Psoas muscle (tissue), 8 donors: ENCODE data around the gene FN3K. TPM values are rescaled to one million over a fixed set of nuclear protein-coding genes. Genes with fewer than 3 reads are reported as not detected.

Source experiments
- ATAC-seq, 4 donors: fragments of 200-7000 bp; cut with Tn5 transposase; one replicate each; pipeline ENCODE4 v1.9.1; 2020; ENCODE audit warnings: moderate library complexity in 3 of 4, mild to moderate bottlenecking in 2 of 4
- DNase-seq, 2 donors: peaks; one replicate each; pipeline ENCODE4 v3.0.0-alpha.2; 2020
- H3K27ac ChIP-seq: fragments of 200-600 bp; one replicate; pipeline ENCODE4 v1.8.0; 2022
- H3K27me3 ChIP-seq, 3 donors: fragments of 200-600 bp in 1 of 3; one replicate each; pipeline versions ENCODE4 v1.6.1 to v1.8.0; 2013 to 2022; ENCODE audit warnings: low read length in 2 of 3, mild to moderate bottlenecking in 2 of 3, moderate library complexity in 1 of 3; ENCODE audit not compliant: insufficient read depth in 3 of 3
- H3K36me3 ChIP-seq, 2 donors: fragments of 200-600 bp in 1 of 2; one replicate each; pipeline versions ENCODE4 v1.6.1 to v1.8.0; 2013 to 2022; ENCODE audit warnings: low read depth in 1 of 2, mild to moderate bottlenecking in 1 of 2, moderate library complexity in 1 of 2; ENCODE audit not compliant: insufficient read depth in 1 of 2
- H3K4me1 ChIP-seq: fragments of 200-600 bp; one replicate; pipeline ENCODE4 v1.8.0; 2022
- H3K4me3 ChIP-seq: fragments of 200-600 bp; one replicate; pipeline ENCODE4 v1.8.0; 2022; ENCODE audit warnings: mild to moderate bottlenecking
- H3K9me3 ChIP-seq: fragments of 200-600 bp; one replicate; pipeline ENCODE4 v1.8.0; 2022
- WGBS, 3 donors: extraction: QIAGEN DNeasy Blood & Tissue Kit; methylation state at CpG; one replicate each; pipeline versions ENCODE4 v1.1.6 to v1.1.7; 2013; 5-methylcytosine and 5-hydroxymethylcytosine counted together
- intact Hi-C, 2 donors: fragments of 100-400 bp; cut with DNase I; formaldehyde crosslinking; loops; one replicate each; pipeline versions ENCODE4 v1.11.0 to v1.14.2; 2022
- polyA plus RNA-seq, 3 donors: library from polyadenylated mRNA; stranded (reverse); fragments of 200-250 nt; gene quantifications; one replicate each; pipeline ENCODE4 v1.2.3, GENCODE V29; 2013
- total RNA-seq, 4 donors: library from RNA; stranded (reverse); fragmentation: NEBNext Ultra II Directional in 2 of 4; extraction: Animal tissue kit (Norgen Biotek cat#: 25700) in 2 of 4; gene quantifications; one replicate each; pipeline versions ENCODE4 v1.2.1 to v1.2.4, GENCODE V29; 2021 to 2023
- TF ChIP-seq, protein P1 (sequence below): fragments of 200-600 bp; IDR thresholded peaks from one replicate; pipeline ENCODE4 v1.8.0; 2022; ENCODE audit warnings: antibody characterized with exemption
- donor health status: healthy with polysubstance abuse.
- donor health status: DM: no; HTN: no; CAD: no; lungs with moderate emphysema.
- donor health status: Bipolar disorder and iron deficiency.
- donor health status: healthy.
- donor health status: DM: yes; HTN: yes; CAD: no.
- donor health status: DM: no; HTN: no; CAD: no.
- donor health status: DM: no; HTN: no; CAD: no.
- donor health status: DM: yes; HTN: yes; CAD: no.

Gene FN3K
- total and polyA plus RNA-seq, 7 donors: 5.9 to 22.3 (median 10.1) TPM

DNA sequence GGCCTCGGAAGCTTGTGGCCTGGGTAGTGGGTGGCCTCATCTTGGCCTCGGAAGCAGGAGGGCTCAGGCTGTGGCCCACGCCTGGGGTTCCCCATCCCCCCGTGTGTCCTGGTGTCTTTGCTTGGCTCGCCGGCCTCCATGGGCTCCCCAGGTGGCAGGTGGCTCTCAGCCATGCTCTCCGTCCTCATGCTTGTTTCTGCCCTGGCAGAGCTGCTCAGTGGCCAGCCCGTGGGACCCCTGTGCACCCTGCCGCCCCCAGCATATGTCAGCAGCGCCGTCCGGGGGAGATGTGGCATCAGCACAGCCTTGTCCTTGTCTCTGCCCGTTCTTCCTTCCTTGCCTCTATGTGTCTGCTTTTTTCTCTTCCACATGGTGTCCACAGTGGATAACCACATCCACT, 55.0 kb downstream of the FN3K start:
- no peaks in the 10 kb centered on the region for H3K9me3 ChIP-seq
- no peak overlapping the region for H3K4me3 ChIP-seq
- H3K4me1 ChIP-seq: peaks cover 25% of the 10 kb centered on the region
- TF ChIP-seq, protein P1, sequence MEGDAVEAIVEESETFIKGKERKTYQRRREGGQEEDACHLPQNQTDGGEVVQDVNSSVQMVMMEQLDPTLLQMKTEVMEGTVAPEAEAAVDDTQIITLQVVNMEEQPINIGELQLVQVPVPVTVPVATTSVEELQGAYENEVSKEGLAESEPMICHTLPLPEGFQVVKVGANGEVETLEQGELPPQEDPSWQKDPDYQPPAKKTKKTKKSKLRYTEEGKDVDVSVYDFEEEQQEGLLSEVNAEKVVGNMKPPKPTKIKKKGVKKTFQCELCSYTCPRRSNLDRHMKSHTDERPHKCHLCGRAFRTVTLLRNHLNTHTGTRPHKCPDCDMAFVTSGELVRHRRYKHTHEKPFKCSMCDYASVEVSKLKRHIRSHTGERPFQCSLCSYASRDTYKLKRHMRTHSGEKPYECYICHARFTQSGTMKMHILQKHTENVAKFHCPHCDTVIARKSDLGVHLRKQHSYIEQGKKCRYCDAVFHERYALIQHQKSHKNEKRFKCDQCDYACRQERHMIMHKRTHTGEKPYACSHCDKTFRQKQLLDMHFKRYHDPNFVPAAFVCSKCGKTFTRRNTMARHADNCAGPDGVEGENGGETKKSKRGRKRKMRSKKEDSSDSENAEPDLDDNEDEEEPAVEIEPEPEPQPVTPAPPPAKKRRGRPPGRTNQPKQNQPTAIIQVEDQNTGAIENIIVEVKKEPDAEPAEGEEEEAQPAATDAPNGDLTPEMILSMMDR: no peak
- no peaks in the 10 kb centered on the region for H3K27me3 ChIP-seq
- DNase-seq (no peak), ATAC-seq (no peak)
- H3K36me3 ChIP-seq: no peaks in the 10 kb centered on the region
- 93 to 99% (median 94%) methylated on average over 13 of the region's 13 CpGs for WGBS, 3 donors
- intact Hi-C loops: no loop called here
- H3K27ac ChIP-seq: no peak overlapping the region

DNA sequence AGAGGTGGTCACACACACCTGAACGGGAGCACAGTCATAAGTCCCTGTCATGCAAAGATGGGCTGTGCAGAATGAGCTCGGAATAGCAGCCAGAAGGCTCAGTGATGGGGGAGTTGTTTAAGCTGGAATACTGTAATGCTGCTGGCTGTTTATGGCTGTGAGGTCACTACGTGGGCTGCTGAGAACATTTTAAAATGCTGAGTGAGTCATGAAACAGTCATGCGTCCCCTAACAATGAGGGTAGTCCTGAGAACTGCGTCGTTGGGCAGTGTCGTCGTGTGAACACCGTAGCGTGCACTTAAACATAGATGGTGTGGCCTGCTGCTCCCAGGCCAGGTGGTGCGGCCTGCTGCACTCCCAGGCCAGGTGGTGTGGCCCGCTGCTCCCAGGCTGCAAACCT, 56.1 kb downstream of the FN3K start:
- Histone ChIP-seq H3K4me1 (peaks cover 22% of the 10 kb centered on the region), H3K27me3 (no peaks in the 10 kb centered on the region), H3K36me3 (no peaks in the 10 kb centered on the region), H3K4me3 (no peak overlapping the region), H3K9me3 (no peaks in the 10 kb centered on the region), H3K27ac (no peak overlapping the region)
- ATAC-seq: no peak
- TF ChIP-seq, protein P1: no peak
- intact Hi-C loops: no loop called here
- 87 to 88% (median 87%) methylated on average over 12 of the region's 12 CpGs for WGBS, 3 donors
- DNase-seq: no peak

DNA sequence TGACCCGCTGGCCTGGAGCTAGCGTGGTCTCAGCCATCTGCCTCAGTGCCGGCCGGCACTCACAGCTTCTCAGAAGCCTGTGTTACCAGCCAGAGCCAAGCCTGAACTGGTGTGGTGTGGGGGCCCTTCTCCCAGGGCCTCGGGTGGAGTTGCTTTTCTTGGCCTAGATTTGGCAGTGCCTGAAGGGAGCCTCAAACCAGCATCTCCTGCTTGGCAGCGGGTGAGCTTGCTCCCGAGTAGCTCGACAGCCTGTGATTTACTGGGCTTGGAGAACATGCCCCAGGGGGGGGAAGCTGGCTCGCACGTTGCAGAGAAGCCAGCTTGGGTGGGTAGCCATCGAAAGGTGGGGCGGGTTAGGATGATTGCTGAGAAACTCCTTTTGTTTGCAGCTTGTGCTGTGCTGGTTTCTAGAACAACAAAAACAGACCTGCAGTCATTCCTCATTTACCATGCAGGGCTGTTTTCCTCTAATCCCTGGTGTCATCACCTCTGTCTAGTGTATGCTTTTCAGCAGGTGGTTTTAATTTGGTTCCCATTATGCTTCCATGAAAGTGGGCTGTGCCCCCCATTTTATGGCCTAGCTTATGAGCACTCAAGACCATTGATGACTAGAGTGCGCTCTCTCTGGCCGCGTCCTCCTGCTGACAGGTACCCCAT, 58.7 kb downstream of the FN3K start:
- WGBS, 3 donors: 53 to 64% (median 59%) methylated on average over 15 of the region's 15 CpGs
- no peak for DNase-seq
- no peak overlapping the region for H3K4me3 ChIP-seq
- H3K27me3 ChIP-seq: no peaks in the 10 kb centered on the region
- H3K9me3 ChIP-seq: no peaks in the 10 kb centered on the region
- H3K36me3 ChIP-seq: peaks cover 0 to 5% of the 10 kb centered on the region in 2 donors
- TF ChIP-seq, protein P1: no peak
- intact Hi-C loops: no loop called here
- ATAC-seq: peak in 2 of 4 donors; percentile 26 to 37
- H3K4me1 ChIP-seq: peaks cover 5% of the 10 kb centered on the region
- peak overlapping the region; percentile 55 for H3K27ac ChIP-seq

DNA sequence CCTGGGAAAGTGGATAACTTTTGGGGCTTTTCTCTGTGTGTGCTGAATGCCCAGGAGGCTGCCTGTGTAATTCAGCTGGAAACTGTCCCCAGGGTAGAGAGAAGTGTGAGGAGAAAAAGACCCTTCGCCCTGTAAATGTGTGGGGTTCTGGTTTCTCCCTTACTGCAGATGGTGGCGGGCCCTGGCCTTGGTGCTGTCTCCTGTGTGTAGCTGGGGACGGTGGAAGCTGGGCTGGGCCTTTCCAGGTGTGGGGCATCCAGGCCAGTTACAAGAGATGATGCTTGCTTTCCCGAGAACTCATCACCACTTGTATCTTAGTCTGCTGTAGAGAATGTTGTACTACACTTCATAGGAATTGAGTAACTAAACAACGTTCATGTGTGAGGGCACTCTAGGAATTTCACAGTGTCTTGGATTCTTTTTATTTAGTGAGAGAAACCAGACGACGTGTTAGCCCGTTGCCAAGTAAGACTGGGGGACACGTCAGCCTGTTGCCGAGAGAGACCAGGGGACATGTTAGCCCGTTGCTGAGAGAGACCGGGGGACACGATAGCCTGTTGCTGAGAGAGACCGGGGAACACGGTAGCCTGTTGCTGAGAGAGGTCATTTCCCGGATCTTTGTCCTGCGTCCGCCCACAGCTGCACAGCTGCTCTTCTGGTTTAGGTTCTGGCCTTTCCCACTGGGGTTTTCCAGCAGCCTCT, 59.5 kb downstream of the FN3K start:
- no peak for DNase-seq
- H3K27me3 ChIP-seq: no peaks in the 10 kb centered on the region
- ATAC-seq: peak; percentile 38 to 60 (median 44)
- H3K27ac ChIP-seq: peak overlapping the region; percentile 55
- WGBS, 3 donors: 51 to 67% (median 62%) methylated on average over 18 of the region's 18 CpGs
- no peak overlapping the region for H3K4me3 ChIP-seq
- intact Hi-C loops: no loop called here
- no peaks in the 10 kb centered on the region for H3K9me3 ChIP-seq
- TF ChIP-seq, protein P1: no peak
- peaks cover 0 to 8% of the 10 kb centered on the region in 2 donors for H3K36me3 ChIP-seq
- H3K4me1 ChIP-seq: peaks cover 5% of the 10 kb centered on the region
